HCT116 (cell line): Measurements from ENCODE around the gene PADI3. TPM values are rescaled to one million over a fixed set of nuclear protein-coding genes. Genes with fewer than 3 reads are reported as not detected.

Experiments
- ATAC-seq: fragments of 200-7000 bp; cut with Tn5 transposase; 2 replicates; pipeline ENCODE4 v1.9.1; 2020; ENCODE audit warnings: mild to moderate bottlenecking, moderate library complexity
- BruUV-seq: library from RNA; stranded (reverse); fragments of 400-500 nt; replicated peaks from 2 replicates; lab custom pipeline; 2021; lab: Mats Ljungman, UMichigan
- CTCF ChIA-PET: fragments of 300-600 bp; sonication (Branson Sonifier 250); formaldehyde crosslinking; loops from one replicate; lab custom pipeline; 2021; ENCODE audit warnings: antibody characterized with exemption; lab: Charles Lee
- POLR2A ChIA-PET: fragments of 300-600, 350-600 bp; sonication (Branson Sonifier 250); formaldehyde crosslinking; loops from one replicate; lab custom pipeline; 2021; ENCODE audit warnings: antibody characterized with exemption; lab: Charles Lee
- RAD21 ChIA-PET, 2 experiments: fragments of 300-600 bp; sonication (Branson Sonifier 250); formaldehyde crosslinking; loops; one replicate each; lab custom pipeline; 2023; ENCODE audit warnings: low total read pairs in 2 of 2; ENCODE audit not compliant: uncharacterized antibody in 2 of 2, unreplicated experiment in 2 of 2, low non-redundant PET in 1 of 2; lab: Charles Lee
- DNase-seq: peaks from one replicate; pipeline ENCODE4 v3.0.0-alpha.2; 2010; ENCODE audit warnings: low read depth, low spot score
- H2AFZ ChIP-seq: fragments of 200-600 bp; shearing (Covaris generic), sonication (generic); 2 replicates; pipeline ENCODE4 v1.6.1; 2017; ENCODE audit warnings: low read depth, mixed run types, mixed read lengths, antibody characterized with exemption, low read length; ENCODE audit not compliant: poor library complexity, severe bottlenecking
- H3K27ac ChIP-seq: 2 replicates; pipeline ENCODE4 v1.5.1; 2012; ENCODE audit warnings: low read depth, low read length
- H3K27me3 ChIP-seq: fragments of 200-600 bp; sonication (generic); 2 replicates; pipeline ENCODE4 v1.6.1; 2016; ENCODE audit warnings: mixed run types, low read length, mixed read lengths; ENCODE audit not compliant: insufficient read depth
- H3K36me3 ChIP-seq, 2 experiments: fragments of 200-500 bp in 1 of 2; fragments of 200-600 bp in 1 of 2; sonication (Bioruptor generic) in 1 of 2; sonication (generic) in 1 of 2; 2 replicates each; pipeline versions ENCODE4 v1.5.1 to v1.6.1; 2014 to 2016; ENCODE audit warnings: low read length in 2 of 2, inconsistent platforms in 1 of 2, mixed read lengths in 1 of 2, mixed run types in 1 of 2; ENCODE audit not compliant: insufficient read depth in 2 of 2, control insufficient read depth in 1 of 2
- H3K4me1 ChIP-seq, 2 experiments: fragments of 200-600 bp in 1 of 2; sonication (generic) in 1 of 2; 2 replicates each; pipeline versions ENCODE4 v1.5.1 to v1.6.1; 2012 to 2017; ENCODE audit warnings: low read length in 2 of 2, inconsistent platforms in 1 of 2, mild to moderate bottlenecking in 1 of 2, mixed read lengths in 1 of 2, mixed run types in 1 of 2, moderate library complexity in 1 of 2; ENCODE audit not compliant: insufficient read depth in 2 of 2, control insufficient read depth in 1 of 2
- H3K4me2 ChIP-seq: fragments of 200-600 bp; sonication (generic); 2 replicates; pipeline ENCODE4 v1.6.1; 2017; ENCODE audit warnings: mixed run types, low read length, mixed read lengths
- H3K4me3 ChIP-seq, 2 experiments: fragments of 200-600 bp in 1 of 2; sonication (generic) in 1 of 2; replicated peaks in 1 of 2; 2 replicates each; pipeline ENCODE4 v1.5.1; 2011 to 2016; ENCODE audit warnings: low read length in 2 of 2, control low read depth in 1 of 2, low read depth in 1 of 2, mild to moderate bottlenecking in 1 of 2, mixed read lengths in 1 of 2, mixed run types in 1 of 2
- H3K79me2 ChIP-seq: fragments of 200-600 bp; sonication (generic); 2 replicates; pipeline ENCODE4 v1.6.1; 2017; ENCODE audit warnings: mild to moderate bottlenecking, mixed run types, low read length, moderate library complexity, mixed read lengths; ENCODE audit not compliant: insufficient read depth
- H3K9ac ChIP-seq: fragments of 200-600 bp; sonication (generic); 2 replicates; pipeline ENCODE4 v1.6.1; 2016; ENCODE audit warnings: low read length, mixed read lengths
- H3K9me2 ChIP-seq: fragments of 200-600 bp; sonication (generic), shearing (Covaris generic); 2 replicates; pipeline ENCODE4 v1.6.1; 2017; ENCODE audit warnings: mixed run types, mild to moderate bottlenecking, moderate library complexity; ENCODE audit not compliant: insufficient read depth
- H3K9me3 ChIP-seq, 2 experiments: fragments of 200-500 bp in 1 of 2; fragments of 200-600 bp in 1 of 2; sonication (Bioruptor generic) in 1 of 2; sonication (generic) in 1 of 2; 2 replicates each; pipeline ENCODE4 v1.6.1; 2014 to 2017; ENCODE audit warnings: low read length in 2 of 2, mixed read lengths in 2 of 2, inconsistent platforms in 1 of 2, low read depth in 1 of 2, mild to moderate bottlenecking in 1 of 2, mixed run types in 1 of 2, moderate library complexity in 1 of 2; ENCODE audit not compliant: control insufficient read depth in 1 of 2, insufficient read depth in 1 of 2
- H4K20me1 ChIP-seq: fragments of 200-600 bp; sonication (generic), shearing (Covaris generic); 2 replicates; pipeline ENCODE4 v1.6.1; 2017; ENCODE audit warnings: mixed run types, mild to moderate bottlenecking, moderate library complexity; ENCODE audit not compliant: insufficient read depth
- ATF3 ChIP-seq: IDR thresholded peaks from 2 replicates; pipeline ENCODE4 v1.6.1; 2012
- CBX3 ChIP-seq: IDR thresholded peaks from 2 replicates; pipeline ENCODE4 v1.6.1; 2012; ENCODE audit warnings: low read depth
- CEBPB ChIP-seq: IDR thresholded peaks from 2 replicates; pipeline ENCODE4 v1.6.1; 2012; ENCODE audit warnings: low read depth
- CTCF ChIP-seq, 3 experiments: fragments of 200-600 bp in 1 of 3; sonication (generic) in 1 of 3; IDR thresholded peaks in 2 of 3; conservative IDR thresholded peaks in 1 of 3; 2 replicates each; pipeline ENCODE4 v1.5.1; 2012 to 2017; ENCODE audit warnings: low read depth in 2 of 3, low read length in 2 of 3, antibody characterized with exemption in 1 of 3, borderline replicate concordance in 1 of 3, control low read depth in 1 of 3, mild to moderate bottlenecking in 1 of 3, mixed read lengths in 1 of 3, mixed run types in 1 of 3, moderate library complexity in 1 of 3; ENCODE audit not compliant: insufficient read depth in 1 of 3
- ELF1 ChIP-seq: IDR thresholded peaks from 2 replicates; pipeline ENCODE4 v1.6.1; 2012; ENCODE audit warnings: low read depth, borderline replicate concordance
- EZH2 ChIP-seq: fragments of 200-600 bp; sonication (generic); IDR thresholded peaks from 2 replicates; pipeline ENCODE4 v1.6.1; 2017; ENCODE audit warnings: antibody characterized with exemption, mixed run types
- EZH2phosphoT487 ChIP-seq: fragments of 200-600 bp; IDR thresholded peaks from 2 replicates; pipeline ENCODE4 v1.6.1; 2018; ENCODE audit warnings: antibody characterized with exemption, borderline replicate concordance
- FOSL1 ChIP-seq: IDR thresholded peaks from 2 replicates; pipeline ENCODE4 v1.6.1; 2012; ENCODE audit warnings: low read depth
- JUND ChIP-seq: IDR thresholded peaks from 2 replicates; pipeline ENCODE4 v1.6.1; 2012
- MAX ChIP-seq: IDR thresholded peaks from 2 replicates; pipeline ENCODE4 v1.6.1; 2012
- POLR2A ChIP-seq: IDR thresholded peaks from 2 replicates; pipeline ENCODE4 v1.7.0; 2011; ENCODE audit warnings: borderline replicate concordance; ENCODE audit not compliant: insufficient read depth, insufficient read length; ENCODE audit errors: extremely low read depth
- POLR2AphosphoS5 ChIP-seq: IDR thresholded peaks from 2 replicates; pipeline ENCODE4 v1.6.1; 2011; ENCODE audit warnings: mild to moderate bottlenecking, low read depth, low read length, moderate library complexity
- RAD21 ChIP-seq: IDR thresholded peaks from 2 replicates; pipeline ENCODE4 v1.6.1; 2012; ENCODE audit warnings: low read depth, mild to moderate bottlenecking
- SIN3A ChIP-seq: IDR thresholded peaks from 2 replicates; pipeline ENCODE4 v1.6.1; 2012; ENCODE audit warnings: low read depth
- SP1 ChIP-seq: IDR thresholded peaks from 2 replicates; pipeline ENCODE4 v1.6.1; 2012; ENCODE audit warnings: low read depth
- SRF ChIP-seq: IDR thresholded peaks from 2 replicates; pipeline ENCODE4 v1.6.1; 2012; ENCODE audit warnings: low read depth
- TCF7L2 ChIP-seq: IDR thresholded peaks from 2 replicates; pipeline ENCODE4 v1.7.0; 2011; ENCODE audit warnings: borderline replicate concordance, inconsistent platforms; ENCODE audit not compliant: insufficient read depth, insufficient read length; ENCODE audit errors: extremely low read depth
- ZBTB33 ChIP-seq: IDR thresholded peaks from 2 replicates; pipeline ENCODE4 v1.6.1; 2011; ENCODE audit warnings: mild to moderate bottlenecking, low read length, moderate library complexity; ENCODE audit not compliant: insufficient replicate concordance; ENCODE audit errors: extremely low read depth
- ZFX ChIP-seq: fragments of 450-650 bp; IDR thresholded peaks from 2 replicates; pipeline ENCODE4 v1.6.1; 2017
- ZNF274 ChIP-seq: fragments of 200-500 bp; sonication (Bioruptor generic); IDR thresholded peaks from 2 replicates; pipeline ENCODE4 v1.6.1; 2014; ENCODE audit warnings: mild to moderate bottlenecking, low read depth, low read length, inconsistent platforms
- intact Hi-C: fragments of 100-400 bp; cut with micrococcal nuclease; formaldehyde crosslinking; loops from 2 replicates; pipeline ENCODE4 v1.10.0; 2022
- total RNA-seq: library from RNA; stranded (reverse); gene quantifications from one replicate; pipeline ENCODE4 v1.2.1, GENCODE V29; 2021; ENCODE audit not compliant: unreplicated experiment

The PADI3 gene
- total RNA-seq, 1 experiment from 2014 or later: 0.93 TPM

- Histone ChIP-seq H3K9me3 (no peaks in the 10 kb centered on the region), H4K20me1 (no peaks in the 10 kb centered on the region), H3K9ac (no peak overlapping the region), H2AFZ (no peak overlapping the region), H3K4me3 (no peak overlapping the region), H3K27me3 (no peaks in the 10 kb centered on the region; the same call in 1 of the 2 replicates), H3K36me3 (no peaks in the 10 kb centered on the region), H3K79me2 (no peaks in the 10 kb centered on the region), H3K4me1 (peaks cover 10 to 19% of the 10 kb centered on the region in 2 experiments), H3K4me2 (no peak overlapping the region), H3K27ac (no peak overlapping the region), H3K9me2 (no peaks in the 10 kb centered on the region)
- TF ChIP-seq CTCF (IDR thresholded peaks at IDR 0.05 in 2 of 3, conservative IDR thresholded peaks at IDR 0.05 in 1 of 3; ENCODE audit: borderline replicate concordance in 1 of 3, insufficient read depth in 1 of 3, low read depth in 2 of 3, low read length in 2 of 3): no peak
- TF ChIP-seq FOSL1: no peak
- TF ChIP-seq MAX: no peak
- no peak for TF ChIP-seq POLR2A
- TF ChIP-seq CBX3: no peak
- TF ChIP-seq RAD21: no peak
- TF ChIP-seq POLR2AphosphoS5: no peak
- no peak for TF ChIP-seq TCF7L2
- TF ChIP-seq ZNF274: no peak
- no peak for TF ChIP-seq CEBPB
- TF ChIP-seq ZBTB33: no peak
- TF ChIP-seq ELF1: no peak
- no peak for TF ChIP-seq EZH2
- no peak for TF ChIP-seq SRF
- TF ChIP-seq JUND: no peak
- no peak for TF ChIP-seq SIN3A
- no peak for TF ChIP-seq SP1
- TF ChIP-seq EZH2phosphoT487: no peak
- no peak for TF ChIP-seq ATF3
- no peak for TF ChIP-seq ZFX
- DNase-seq (no peak), ATAC-seq (no peak)
- POLR2A ChIA-PET: no interaction called here
- intact Hi-C loops: no loop called here
- no TSS peak for BruUV-seq
- CTCF ChIA-PET: no interaction called here
- RAD21 ChIA-PET: no interaction called here
Observed at GRCh38 chr1:17290553-17290952, 41.7 kb downstream of the PADI3 start.
